ENCODE measurements around the gene FBXO47. TPM values are rescaled to one million over a fixed set of nuclear protein-coding genes. Genes with fewer than 3 reads are reported as not detected.

The FBXO47 gene
- total and polyA plus RNA-seq, 2 of the 13 experiments (the other 11 are each of a cell fraction or from before 2014, with no cell fraction given), result not detected

DNA sequence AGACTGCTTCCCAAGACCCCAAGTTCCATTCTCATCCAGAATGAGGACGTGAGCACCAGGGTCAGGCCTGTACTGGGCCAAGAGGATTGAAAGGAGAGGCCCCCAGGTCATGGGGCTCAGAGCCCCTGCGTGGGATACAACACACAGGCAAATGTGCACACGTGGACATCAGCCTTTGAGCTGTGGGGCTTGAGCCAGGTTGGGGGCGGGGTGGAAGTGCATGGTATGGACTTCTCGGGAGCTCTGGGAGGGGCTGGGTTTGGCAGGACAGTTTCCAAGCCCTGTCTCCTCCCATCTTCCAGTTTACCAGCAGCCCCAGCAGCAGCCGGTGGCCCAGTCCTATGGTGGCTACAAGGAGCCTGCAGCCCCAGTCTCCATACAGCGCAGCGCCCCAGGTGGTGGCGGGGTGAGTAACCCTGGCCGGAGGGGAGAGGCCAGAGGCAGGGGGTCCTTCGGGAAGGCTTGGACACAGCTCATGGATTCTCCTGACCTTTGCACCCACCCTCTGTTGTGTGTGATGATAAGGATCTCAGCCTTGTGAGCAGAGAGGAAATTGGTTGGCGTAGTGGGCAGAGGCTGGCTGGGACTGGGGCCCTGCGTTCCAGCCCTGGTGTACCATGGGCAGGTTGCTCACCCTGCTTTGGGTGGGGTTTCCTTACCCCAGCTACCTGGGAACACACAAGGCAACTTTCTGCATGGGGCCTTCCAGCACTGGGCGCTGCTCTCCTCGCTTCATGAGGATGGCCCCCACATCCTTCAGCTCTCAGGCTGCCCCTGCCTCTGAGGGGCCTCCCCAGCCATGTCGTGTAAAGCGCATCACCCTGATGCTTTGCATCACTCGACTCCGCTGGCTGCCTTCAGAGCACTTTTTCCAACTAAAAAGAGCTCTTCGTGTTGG is 52.2 kb downstream of the FBXO47 start (continued):
- TF ChIP-seq, protein P1, sequence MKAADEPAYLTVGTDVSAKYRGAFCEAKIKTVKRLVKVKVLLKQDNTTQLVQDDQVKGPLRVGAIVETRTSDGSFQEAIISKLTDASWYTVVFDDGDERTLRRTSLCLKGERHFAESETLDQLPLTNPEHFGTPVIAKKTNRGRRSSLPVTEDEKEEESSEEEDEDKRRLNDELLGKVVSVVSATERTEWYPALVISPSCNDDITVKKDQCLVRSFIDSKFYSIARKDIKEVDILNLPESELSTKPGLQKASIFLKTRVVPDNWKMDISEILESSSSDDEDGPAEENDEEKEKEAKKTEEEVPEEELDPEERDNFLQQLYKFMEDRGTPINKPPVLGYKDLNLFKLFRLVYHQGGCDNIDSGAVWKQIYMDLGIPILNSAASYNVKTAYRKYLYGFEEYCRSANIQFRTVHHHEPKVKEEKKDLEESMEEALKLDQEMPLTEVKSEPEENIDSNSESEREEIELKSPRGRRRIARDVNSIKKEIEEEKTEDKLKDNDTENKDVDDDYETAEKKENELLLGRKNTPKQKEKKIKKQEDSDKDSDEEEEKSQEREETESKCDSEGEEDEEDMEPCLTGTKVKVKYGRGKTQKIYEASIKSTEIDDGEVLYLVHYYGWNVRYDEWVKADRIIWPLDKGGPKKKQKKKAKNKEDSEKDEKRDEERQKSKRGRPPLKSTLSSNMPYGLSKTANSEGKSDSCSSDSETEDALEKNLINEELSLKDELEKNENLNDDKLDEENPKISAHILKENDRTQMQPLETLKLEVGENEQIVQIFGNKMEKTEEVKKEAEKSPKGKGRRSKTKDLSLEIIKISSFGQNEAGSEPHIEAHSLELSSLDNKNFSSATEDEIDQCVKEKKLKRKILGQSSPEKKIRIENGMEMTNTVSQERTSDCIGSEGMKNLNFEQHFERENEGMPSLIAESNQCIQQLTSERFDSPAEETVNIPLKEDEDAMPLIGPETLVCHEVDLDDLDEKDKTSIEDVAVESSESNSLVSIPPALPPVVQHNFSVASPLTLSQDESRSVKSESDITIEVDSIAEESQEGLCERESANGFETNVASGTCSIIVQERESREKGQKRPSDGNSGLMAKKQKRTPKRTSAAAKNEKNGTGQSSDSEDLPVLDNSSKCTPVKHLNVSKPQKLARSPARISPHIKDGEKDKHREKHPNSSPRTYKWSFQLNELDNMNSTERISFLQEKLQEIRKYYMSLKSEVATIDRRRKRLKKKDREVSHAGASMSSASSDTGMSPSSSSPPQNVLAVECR (CRISPR knock-in tag; IDR thresholded peaks at IDR 0.05; ENCODE audit: borderline replicate concordance), result peak; percentile 72; the same call in 1 of the 2 replicates
- TF ChIP-seq, protein P2, sequence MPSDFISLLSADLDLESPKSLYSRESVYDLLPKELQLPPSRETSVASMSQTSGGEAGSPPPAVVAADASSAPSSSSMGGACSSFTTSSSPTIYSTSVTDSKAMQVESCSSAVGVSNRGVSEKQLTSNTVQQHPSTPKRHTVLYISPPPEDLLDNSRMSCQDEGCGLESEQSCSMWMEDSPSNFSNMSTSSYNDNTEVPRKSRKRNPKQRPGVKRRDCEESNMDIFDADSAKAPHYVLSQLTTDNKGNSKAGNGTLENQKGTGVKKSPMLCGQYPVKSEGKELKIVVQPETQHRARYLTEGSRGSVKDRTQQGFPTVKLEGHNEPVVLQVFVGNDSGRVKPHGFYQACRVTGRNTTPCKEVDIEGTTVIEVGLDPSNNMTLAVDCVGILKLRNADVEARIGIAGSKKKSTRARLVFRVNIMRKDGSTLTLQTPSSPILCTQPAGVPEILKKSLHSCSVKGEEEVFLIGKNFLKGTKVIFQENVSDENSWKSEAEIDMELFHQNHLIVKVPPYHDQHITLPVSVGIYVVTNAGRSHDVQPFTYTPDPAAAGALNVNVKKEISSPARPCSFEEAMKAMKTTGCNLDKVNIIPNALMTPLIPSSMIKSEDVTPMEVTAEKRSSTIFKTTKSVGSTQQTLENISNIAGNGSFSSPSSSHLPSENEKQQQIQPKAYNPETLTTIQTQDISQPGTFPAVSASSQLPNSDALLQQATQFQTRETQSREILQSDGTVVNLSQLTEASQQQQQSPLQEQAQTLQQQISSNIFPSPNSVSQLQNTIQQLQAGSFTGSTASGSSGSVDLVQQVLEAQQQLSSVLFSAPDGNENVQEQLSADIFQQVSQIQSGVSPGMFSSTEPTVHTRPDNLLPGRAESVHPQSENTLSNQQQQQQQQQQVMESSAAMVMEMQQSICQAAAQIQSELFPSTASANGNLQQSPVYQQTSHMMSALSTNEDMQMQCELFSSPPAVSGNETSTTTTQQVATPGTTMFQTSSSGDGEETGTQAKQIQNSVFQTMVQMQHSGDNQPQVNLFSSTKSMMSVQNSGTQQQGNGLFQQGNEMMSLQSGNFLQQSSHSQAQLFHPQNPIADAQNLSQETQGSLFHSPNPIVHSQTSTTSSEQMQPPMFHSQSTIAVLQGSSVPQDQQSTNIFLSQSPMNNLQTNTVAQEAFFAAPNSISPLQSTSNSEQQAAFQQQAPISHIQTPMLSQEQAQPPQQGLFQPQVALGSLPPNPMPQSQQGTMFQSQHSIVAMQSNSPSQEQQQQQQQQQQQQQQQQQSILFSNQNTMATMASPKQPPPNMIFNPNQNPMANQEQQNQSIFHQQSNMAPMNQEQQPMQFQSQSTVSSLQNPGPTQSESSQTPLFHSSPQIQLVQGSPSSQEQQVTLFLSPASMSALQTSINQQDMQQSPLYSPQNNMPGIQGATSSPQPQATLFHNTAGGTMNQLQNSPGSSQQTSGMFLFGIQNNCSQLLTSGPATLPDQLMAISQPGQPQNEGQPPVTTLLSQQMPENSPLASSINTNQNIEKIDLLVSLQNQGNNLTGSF (CRISPR knock-in tag; IDR thresholded peaks at IDR 0.05), result no peak
- TF ChIP-seq PAXIP1 (CRISPR knock-in tag; conservative IDR thresholded peaks at IDR 0.05), result peak; percentile 91
- 0 out of 2 replicates have a peak, but pooled peaks have one; percentile 20 for TF ChIP-seq RFXANK (CRISPR knock-in tag; IDR thresholded peaks at IDR 0.05)
- peak; percentile 56 for TF ChIP-seq ETV5 (CRISPR knock-in tag; IDR thresholded peaks at IDR 0.05; ENCODE audit: borderline replicate concordance)
- no peak for TF ChIP-seq FOSL1 (CRISPR knock-in tag; IDR thresholded peaks at IDR 0.05; ENCODE audit: borderline replicate concordance)
- peak; percentile 80; the same call in 1 of the 2 replicates for TF ChIP-seq ZNF614 (CRISPR knock-in tag; IDR thresholded peaks at IDR 0.05; ENCODE audit: borderline replicate concordance)
- TF ChIP-seq KDM5B (CRISPR knock-in tag; IDR thresholded peaks at IDR 0.05; ENCODE audit: borderline replicate concordance), result peak; percentile 56
- TF ChIP-seq, protein P3, sequence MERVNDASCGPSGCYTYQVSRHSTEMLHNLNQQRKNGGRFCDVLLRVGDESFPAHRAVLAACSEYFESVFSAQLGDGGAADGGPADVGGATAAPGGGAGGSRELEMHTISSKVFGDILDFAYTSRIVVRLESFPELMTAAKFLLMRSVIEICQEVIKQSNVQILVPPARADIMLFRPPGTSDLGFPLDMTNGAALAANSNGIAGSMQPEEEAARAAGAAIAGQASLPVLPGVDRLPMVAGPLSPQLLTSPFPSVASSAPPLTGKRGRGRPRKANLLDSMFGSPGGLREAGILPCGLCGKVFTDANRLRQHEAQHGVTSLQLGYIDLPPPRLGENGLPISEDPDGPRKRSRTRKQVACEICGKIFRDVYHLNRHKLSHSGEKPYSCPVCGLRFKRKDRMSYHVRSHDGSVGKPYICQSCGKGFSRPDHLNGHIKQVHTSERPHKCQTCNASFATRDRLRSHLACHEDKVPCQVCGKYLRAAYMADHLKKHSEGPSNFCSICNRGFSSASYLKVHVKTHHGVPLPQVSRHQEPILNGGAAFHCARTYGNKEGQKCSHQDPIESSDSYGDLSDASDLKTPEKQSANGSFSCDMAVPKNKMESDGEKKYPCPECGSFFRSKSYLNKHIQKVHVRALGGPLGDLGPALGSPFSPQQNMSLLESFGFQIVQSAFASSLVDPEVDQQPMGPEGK (CRISPR knock-in tag; IDR thresholded peaks at IDR 0.05), result peak; percentile 92

Measured in HepG2 (cell line).